GM19452 (cell line): ENCODE results near the gene SPEF2.
"Not testable (repeated sequence)": the region's sequence is repeated elsewhere in the genome, so short reads cannot be mapped to it uniquely, and the experiment has no call there.

Experiments used
- ATAC-seq: cut with Tn5 transposase; IDR thresholded peaks from one replicate; pipeline ENCODE4 v1.9.1; 2021; ENCODE audit not compliant: unreplicated experiment

The SPEF2 gene

DNA sequence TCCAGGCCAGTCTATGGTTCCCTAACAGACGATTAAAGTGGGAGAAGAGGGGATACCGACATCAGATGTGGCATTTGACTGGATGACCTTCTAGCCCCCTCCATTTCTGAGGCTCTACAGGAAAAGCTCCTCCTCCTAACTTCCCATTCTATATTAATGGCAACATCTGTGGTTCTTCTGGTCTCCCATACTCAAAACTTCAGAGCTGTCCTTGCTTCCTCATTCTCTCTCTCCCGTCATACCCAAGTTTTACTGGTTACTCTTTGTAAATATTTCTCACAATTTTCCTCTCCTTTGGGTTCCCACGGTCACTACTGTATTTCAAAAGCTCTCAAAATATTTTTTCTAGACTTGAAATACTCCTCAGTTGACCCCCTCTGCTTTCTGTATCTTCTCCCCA, 203.1 kb downstream of the SPEF2 start:
- ATAC-seq = no peak

DNA sequence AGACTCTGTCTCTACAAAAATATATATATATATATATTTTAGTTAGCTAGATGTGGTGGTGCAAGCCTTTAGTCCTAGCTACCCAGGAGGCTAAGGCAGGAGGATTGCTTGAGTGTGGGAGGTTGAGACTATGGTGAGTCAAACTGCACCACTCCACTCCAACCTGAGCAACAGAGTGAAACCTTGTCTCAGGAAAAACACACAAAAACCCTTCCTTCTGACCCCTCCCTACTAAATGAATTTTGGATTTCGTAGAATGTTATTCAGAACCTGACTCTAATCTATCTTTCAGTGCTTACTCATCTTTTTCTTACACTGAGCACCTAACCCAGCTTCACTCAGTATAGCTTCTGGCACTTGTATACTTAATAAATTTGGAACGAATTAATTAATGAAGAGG, 203.8 kb downstream of the SPEF2 start:
- ATAC-seq = no peak

DNA sequence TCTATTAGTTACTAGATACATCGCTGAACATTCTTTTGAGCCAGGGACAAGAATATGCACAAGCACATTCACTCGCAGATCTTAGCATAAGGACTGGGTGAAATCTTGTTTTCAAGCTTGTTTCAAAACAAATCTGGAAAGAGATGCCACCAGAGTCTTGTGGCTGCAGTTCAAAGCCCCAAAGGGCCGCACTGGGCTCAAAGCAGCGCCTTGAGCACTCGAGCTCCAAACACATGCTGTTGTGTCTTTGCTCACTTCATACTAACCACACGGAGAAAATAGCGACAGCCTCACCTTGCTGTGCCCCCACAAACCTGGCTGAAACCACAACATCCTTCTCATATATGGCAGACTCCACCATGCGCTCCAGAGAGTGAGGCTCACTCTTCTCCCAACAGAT, 204.8 kb downstream of the SPEF2 start:
- ATAC-seq = no peak

DNA sequence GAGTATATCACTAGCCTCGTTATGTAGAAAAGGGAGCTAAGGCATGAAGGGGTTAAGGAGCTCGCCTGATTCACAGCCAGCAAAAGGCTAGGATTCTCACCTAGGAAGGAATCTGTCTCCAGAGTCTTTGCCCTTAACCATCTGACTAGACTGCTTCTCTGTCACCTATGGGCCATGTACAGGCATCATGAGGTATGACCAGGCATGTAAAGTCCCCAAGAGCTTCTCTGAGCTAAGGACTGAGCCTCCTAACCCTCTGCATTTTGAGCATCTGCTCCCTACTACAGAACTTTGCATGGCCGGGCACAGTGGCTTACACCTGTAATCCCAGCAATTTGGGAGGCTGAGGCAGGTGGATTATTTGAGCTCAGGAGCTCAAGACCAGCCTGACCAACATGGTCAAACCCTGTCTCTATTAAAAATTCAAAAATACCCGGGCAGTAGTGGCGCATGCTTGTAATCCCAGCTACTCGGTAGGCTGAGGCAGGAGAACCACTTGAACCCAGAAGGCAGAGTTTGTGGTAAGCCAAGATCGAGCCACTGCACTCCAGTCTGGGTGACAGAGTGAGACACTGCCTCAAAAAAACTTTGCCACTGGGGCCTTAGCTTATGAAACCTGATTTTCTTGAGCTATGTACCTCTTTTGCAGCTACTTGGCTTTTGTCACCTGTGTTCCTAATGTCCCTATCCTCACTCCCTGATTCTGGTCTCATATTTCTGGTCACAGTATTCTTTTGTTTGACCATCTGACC, 205.9 kb downstream of the SPEF2 start:
- ATAC-seq = no peak

DNA sequence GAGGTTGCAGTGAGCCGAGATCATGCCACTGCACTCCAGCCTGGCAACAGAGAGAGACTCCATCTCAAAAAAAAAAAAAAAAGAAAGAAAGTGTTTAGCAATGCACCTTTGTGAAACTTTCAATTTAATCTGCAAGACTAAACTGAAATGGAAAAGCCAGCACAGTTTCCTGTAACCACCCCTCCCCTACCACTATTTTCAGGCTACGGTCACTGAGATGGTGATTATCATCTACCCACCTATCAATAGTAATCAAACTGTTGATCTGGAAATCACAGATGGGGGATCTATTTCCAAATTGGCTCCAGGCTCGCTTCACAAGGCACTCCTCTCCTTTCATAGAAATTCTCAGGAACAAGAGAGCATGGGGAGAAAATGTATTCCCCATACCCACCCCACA, 208.4 kb downstream of the SPEF2 start:
- ATAC-seq = no peak

DNA sequence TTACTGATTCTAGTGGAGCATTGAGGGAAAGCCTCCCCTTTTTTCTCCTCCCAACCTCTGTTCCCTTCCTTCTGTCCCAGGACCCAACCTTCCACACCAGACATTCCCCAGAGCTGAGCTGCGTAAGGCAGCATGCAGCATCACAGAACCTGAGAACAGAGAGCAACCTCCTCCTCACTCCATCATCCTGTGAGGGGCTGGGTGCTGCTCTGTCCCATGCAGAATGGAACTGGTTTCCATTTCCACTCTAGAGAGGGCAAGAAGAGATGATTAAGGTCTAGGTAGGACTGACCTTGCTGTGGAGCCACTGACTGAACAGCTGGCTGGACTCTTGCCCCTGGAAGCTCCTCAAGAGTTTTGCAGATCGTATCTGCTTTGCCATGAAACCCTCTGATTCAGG, 208.9 kb downstream of the SPEF2 start:
- ATAC-seq = no peak

DNA sequence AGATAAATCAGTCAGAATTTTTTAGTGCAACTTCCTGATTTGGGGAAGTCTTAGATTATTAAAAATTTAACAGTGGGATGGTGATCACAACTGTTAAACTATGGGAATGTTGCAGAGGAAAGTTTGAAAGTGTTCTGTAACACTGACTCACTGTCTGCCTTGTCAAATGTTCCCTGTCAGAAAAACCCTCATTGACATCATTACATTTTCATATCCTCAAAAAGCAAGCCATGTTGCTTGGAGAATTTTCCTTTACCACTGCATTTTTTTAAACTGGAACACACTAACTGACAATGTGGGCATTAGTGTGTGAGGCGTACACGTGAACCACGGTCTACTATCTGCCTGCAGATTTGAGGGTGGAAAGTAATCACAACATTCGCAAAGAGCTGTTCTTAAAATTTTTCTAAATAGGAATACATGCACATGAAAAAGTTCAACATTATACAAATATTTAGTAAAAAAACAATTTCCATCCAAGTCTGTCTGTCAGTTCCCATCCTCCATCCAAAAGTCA, 210.5 kb downstream of the SPEF2 start:
- no peak for ATAC-seq

DNA sequence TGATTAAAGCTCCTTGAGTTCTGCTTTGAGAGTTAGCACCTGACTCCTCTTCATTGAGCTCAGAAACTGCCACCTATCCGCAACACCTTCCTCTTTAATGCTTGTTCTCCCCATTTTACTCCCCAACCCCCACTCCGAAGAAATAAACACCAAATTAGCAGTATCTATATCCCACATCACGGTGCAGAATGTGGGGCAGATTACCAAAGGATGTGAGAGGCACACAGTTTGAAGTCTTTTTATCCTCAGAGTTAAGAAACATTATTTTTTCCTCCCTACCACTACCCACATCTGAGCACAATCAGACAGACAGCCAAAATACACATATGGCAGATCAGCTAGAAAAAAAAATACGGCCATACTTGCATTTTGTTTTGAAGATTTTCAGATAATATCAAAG, 212.9 kb downstream of the SPEF2 start:
- ATAC-seq = no peak

DNA sequence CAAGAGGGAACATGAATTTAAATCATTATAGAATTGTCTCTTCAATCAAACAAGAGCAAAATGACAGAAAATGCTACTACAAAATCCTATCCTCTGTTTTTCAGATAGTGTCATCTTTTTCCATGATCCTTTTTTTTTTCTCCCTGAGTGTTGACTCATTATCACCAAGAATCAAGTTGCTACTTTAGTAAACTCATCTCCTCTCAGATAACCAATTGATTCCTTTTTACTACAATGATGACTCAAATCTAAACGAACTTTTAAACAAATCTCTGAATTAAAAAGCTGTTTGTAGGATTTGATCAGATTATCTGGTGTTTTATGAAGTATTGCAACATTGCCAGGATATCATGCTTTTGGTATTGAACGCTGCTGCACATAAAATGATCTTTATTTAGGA, 215.1 kb downstream of the SPEF2 start:
- ATAC-seq = no peak

DNA sequence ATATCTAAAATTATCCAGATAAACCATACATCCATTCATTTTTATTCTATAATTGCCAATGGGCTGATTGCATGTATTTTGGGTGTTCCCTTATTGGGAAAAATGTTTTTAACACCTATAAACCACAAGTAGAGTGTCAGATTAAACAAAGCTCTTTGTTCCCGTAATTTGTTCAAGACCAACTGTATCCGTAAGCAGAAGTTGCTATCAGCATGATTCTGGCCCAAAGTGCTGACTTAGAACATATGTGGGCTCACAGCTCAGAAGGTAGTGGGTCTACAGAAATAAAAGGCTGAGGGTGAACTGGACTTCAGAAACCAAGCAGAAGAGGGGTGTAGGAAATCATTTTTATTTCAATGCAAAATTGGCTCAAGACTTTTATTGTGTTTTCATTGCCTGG, 215.6 kb downstream of the SPEF2 start:
- ATAC-seq = no peak

DNA sequence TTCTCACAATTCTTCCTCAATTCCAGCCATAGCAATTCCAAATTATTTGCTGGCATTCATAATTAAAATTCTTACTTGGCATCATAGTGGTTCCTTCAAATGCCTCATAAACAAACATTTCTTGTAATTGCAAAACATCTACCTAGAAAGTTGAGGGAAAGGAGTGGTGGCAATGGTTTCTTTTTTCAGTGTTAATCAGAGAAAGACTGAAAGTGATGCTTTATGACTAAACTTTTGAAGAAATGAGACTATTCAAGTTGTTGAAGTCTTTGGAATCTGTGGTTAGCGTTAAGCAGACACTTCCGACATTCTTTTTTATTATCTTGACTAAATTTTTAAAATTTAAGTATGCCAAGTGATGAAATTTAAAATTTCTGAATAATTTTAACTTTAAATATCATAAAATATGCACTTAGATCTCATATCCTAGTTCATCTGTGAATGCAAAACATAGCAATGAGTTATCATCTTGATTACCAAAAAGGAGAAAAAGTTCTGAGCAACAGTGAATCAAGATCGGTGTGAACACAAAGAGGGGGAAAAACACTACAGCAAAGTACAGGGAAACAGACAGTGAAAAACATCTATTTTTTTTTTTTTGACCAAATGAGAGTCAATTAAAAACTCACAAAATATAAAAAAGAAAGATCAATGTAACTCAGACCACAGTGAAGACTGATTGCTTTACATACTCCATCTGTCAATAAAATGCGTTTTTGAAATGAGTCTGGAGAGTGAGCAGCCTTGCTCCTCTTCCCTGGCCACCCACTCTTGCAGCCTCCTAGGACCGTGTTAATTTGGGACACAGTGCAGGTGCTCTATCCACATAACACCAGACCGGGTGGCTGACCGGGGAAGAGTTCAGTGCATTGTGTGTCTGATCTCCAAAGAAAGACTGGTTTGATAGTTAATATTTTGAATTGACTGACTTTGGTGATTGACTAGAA, 218.4 kb downstream of the SPEF2 start:
- no peak for ATAC-seq

DNA sequence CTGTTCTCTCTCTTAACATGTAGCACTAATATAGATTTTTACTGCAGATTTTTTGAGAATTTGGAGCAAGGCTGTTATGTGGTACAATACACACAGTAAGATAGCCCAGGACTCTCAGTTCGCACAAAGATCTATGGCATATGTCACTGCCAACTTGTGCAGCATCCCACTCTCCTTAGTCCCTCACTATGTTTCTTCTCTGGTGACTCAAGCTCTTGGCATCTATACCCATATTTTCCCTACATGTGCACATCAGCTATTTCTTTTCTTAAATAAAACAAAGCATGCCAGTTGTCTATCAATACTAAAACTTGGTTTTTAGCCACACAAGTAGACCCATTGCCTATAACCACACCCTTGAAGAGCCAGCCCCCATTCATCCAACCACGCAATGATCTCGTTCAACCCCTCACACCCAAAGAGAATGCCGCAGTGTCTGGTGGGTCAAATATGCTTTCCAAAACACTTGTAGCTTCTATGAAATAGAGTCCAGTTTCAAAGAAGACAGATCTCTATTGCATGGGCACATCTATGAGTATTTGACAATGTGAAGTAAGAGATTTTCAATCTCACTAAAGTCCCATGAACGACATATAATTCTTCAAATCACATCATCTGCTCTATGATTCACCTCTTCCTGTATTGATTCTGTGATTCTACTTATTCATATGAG, 220.8 kb downstream of the SPEF2 start:
- ATAC-seq = no peak

DNA sequence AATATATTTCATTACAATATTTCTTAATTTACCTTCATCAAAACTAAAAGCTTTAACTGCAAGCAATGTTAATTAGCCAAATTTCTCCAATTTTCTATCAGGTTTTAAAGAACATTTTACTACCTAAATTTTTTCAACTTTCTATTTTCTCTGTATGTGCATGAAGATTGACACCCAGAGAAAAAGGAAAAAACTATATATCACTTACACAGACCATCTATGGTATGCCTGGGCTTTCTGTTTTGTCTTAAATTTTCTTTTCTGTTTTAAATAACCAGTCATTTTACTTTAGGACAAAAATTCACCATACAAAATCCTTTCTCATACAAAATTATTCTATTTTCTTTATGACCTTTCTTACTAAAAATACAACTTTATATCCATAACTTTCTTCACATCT, 225.2 kb downstream of the SPEF2 start:
- no peak for ATAC-seq

DNA sequence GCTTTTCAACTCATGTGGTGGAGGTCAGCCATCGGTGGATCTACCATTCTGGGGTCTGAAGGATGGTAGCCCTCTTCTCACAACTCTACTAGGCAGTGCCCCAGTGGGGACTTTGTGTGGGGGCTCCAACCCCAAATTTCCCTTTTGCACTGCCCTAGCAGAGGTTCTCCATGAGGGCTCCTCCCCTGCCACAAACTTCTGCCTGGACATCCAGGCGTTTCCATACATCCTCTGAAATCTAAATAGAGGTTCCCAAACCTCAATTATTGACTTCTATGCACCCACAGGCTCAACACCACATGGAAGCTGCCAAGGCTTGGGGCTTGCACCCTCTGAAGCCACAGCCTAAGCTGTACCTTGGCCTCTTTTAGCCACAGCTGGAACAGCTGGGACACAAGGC, 227.8 kb downstream of the SPEF2 start:
- ATAC-seq = not testable (repeated sequence)

DNA sequence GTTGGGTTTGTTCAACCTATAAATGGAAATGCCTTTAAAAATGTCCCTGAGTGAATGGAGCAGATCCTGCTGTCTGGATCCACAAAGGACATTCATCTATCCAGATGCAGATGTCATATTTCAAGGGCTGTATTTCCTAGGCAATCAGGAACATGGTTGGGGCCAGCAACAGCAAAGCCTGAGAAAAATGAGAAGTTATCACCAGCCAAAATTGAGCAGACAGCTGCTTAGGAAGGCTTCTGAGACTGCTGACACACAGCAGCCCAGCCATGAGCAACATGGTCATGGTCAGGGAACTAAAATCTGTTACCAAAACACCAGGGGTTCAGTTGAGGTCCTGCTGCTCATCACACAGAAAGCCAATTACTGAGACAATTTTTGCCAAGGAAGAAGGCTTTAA, 229.8 kb downstream of the SPEF2 start:
- ATAC-seq = no peak

DNA sequence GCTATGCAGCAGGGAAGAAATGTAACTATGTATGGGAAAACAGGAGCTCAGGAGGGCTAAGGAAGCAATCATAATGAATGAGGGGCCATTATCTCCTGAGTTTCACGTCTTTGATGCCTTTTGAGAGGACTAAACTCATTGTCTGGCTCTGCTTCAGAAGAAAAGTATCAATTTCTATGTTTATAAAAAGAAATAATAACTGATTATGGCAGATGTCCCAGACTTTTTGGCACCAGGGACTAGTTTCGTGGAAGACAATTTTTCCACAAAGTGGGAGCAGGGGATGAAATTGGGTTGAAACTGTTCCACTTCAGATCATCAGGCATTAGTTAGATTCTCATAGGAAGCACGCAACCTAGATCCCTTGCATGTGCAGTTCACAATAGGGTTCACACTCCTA, 230.3 kb downstream of the SPEF2 start:
- no peak for ATAC-seq

DNA sequence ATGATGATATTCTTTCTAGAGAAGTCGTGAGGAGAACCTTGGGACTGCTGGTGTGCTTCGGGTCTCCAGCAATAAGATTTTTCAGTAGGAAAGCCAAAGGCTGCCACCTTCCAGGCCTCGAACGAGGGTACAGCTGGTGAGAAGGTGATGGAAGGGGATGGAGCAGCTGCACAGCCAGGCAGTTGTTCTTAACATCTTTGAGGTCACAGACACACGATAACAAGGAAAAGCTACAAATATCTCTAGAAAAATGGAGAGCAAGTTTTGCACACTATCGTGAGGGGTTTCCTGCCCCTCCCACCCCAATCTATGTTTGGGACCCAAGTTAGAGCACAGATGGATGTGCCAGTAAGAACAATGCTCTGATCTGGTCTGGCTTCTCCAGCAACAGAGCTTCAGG, 232.2 kb downstream of the SPEF2 start:
- ATAC-seq = no peak

DNA sequence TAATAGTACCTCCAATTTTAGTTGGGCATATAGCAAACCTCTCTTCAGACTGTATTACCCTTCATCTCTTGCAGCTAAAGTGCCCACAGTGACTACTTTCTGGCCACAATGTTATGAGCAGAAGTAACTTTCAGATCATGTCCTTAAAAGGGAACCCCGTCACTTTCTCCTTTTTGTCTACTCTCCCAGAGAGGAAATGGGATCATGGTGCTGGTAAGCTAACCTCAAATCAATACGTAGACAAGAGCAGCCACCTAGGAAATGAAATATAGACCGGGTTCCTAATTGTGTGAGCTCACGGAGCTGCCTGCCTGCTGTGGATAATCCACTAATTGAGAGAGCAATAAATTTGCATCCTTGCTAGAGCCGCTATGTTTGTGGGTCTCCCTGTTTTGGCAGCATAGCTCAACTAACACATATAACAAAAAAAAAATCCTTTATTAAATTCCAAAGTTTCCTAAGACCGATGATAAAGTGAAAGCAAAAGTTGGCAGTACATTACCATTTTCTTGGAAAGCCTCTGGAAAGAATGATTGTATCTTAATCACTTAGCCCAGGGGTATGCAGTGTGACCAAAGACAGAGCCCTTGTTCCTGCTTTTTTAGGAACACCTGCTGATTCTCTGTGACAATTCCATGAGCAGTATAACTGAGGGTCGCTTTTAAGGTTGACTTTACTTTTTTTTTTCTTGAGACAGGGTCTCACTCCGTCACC, 233.5 kb downstream of the SPEF2 start:
- ATAC-seq = no peak

DNA sequence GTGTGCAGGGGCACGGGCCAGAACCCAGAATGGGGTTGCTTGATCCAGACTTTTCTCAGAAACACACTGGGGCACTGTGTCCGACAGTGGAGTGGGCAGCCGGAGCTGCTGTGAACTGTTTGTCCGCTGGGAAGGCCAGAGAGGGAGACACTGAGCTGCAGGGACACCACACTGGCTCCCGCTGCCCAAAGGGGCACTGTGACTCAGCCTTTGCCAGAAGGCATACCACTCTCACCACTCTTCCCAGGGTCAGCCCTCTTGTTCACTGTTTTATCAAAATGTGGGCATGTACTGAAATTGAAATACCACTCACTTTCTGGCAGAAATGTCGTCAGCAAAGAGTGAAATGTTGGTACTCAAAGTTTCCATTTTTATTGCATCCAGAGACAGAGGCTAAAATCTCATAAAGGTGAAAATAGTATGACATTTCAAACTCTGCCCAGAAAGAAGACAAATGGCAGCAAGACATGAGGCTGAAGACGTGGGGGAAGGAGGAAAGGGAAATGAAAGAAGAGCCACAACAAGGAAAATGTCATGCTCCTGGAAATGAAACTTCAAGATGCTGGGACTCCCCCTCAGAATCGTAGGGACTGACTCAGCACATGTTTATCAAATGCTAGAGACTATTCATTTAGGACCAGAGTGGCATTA, 234.5 kb downstream of the SPEF2 start:
- peak; percentile 51 for ATAC-seq

DNA sequence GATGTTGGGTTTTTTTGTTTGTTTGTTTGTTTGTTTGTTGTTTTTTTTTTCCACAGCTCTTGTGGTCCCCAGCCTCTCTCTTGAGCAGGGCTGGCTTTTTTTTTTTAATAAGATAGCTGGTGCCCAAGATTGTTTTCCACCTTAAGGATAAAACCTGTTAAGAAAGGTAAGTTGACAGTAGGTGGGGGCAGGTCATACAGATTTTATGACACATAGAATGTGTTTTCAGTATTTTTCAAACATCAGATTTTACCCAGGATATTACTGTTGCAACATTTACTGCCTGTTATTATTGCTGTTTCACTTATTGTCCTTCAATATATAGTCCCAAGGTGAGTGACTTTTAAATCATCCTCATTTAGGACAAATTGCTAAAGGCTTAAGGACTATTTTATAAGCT, 235.1 kb downstream of the SPEF2 start:
- ATAC-seq = no peak
